22Rv1 (cell line): Measurements from ENCODE around the gene NHERF2.

ENCODE experiments used
- ZFX ChIP-seq: fragments of 450-650 bp; IDR thresholded peaks from 2 replicates; pipeline ENCODE4 v1.6.1; 2017; ENCODE audit warnings: antibody characterized with exemption, borderline replicate concordance
- TF ChIP-seq, protein P1 (sequence below): fragments of 450-650 bp; IDR thresholded peaks from 2 replicates; pipeline ENCODE4 v1.5.1; 2017; ENCODE audit warnings: mild to moderate bottlenecking

DNA sequence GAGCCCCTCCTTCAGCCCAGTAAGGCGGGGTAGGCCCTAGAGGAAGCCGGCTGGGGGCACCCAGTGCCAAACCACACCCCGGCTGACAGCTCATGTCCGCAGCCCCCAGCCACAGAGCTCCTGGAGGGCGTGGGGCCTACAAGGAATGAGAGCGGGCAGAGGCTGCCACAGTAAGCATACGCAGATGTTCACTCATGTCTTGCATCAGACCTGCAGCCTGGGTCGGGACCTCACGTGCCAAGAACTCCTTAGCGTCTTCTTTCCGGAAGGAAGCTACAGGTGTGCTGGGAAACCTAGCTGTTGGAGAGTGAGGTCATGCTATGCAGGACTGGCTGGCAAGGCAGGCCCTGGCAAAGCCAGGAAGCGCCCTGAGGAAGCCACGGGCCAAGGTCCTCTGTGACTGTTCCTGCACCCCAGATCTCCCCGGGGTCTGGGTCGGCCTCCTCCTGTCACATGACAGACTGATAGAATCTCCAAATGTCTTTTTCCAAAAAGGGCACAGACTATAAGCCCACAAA is 18.6 kb upstream of the NHERF2 start:
- TF ChIP-seq, protein P1, sequence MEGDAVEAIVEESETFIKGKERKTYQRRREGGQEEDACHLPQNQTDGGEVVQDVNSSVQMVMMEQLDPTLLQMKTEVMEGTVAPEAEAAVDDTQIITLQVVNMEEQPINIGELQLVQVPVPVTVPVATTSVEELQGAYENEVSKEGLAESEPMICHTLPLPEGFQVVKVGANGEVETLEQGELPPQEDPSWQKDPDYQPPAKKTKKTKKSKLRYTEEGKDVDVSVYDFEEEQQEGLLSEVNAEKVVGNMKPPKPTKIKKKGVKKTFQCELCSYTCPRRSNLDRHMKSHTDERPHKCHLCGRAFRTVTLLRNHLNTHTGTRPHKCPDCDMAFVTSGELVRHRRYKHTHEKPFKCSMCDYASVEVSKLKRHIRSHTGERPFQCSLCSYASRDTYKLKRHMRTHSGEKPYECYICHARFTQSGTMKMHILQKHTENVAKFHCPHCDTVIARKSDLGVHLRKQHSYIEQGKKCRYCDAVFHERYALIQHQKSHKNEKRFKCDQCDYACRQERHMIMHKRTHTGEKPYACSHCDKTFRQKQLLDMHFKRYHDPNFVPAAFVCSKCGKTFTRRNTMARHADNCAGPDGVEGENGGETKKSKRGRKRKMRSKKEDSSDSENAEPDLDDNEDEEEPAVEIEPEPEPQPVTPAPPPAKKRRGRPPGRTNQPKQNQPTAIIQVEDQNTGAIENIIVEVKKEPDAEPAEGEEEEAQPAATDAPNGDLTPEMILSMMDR, result no peak
- TF ChIP-seq ZFX, result no peak
